Right kidney (tissue), 1 donor: ENCODE data around the gene RABGAP1L.
"Not testable (repeated sequence)": the region's sequence is repeated elsewhere in the genome, so short reads cannot be mapped to it uniquely, and the experiment has no call there.

Experiments used
- DNase-seq: peaks from one replicate; pipeline ENCODE4 v3.0.0-alpha.2; 2016

Gene RABGAP1L

DNA sequence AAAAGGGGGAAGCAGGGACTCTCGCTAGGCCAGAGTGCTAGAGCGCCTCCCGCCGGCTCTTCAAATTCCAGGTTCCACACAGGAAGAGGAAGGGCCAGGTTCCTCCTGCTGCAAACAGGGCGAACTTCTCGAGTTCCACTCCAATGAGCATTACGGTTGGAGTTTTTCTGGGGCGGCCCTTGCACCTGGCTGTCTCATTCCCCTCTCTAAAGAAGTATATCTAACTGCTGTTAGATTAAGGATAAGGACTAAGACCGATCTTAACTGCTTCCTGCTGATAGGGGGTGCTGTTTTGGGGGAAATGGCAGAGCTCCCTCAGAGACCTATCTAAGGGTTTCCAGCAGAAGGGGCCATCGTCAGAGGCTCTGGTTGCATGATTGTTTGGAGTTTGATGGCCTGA, 138.0 kb downstream of the RABGAP1L start:
- no peak for DNase-seq

DNA sequence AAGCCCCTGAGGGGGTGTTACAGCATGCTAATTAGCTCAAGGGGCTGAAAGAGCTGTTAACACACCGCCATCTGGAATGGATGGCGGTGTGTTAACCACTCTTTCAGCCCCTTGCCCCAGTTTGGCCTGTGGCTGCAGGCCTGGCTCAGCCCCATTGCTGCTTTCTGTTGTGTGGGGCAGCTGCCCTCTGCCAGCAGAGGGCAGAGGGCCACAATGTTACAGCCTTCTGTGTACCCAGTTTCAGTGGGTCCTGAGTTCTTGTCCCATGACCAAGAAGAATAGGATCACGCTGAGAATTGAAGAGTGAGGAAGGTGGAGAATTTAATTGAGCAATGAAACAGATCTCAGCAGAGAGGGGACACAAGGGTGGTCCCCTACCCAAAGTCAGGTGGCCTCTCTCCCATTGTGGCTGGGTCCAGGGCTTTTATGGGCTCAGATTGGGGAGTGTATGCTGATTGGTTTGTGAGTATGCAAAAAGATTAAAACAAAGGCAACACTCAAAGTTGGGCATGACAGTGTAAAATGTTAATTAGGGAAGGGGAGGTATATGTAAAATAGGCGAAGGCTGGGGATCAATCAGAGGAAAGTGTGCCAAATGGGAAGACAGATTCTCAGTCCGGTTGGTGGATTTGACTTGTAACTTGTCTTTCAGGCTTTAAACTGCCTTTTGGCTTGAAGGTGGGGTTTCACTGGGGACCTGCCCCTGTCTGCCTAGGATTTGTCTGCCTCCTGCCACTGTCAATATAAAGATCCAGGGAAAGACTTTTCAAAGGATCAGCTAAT, 142.2 kb downstream of the RABGAP1L start:
- DNase-seq: no peak

DNA sequence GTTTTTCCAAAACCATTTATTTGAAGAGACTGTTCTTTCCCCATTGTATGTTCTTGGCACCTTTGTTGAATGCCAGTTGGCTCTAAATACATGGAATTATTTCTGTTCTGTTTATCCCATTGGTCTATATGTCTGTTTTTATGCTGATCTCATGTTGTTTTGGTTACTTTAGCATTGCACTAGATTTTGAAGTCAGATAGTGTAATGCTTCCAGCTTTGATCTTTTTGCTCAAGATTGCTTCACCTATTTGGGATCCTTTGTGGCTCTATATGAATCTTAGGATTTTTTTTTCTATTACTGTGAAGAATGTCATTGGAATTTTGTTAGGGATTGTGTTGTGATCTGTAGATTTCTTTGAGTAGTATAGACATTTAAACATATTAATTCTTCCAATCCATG, 149.3 kb downstream of the RABGAP1L start:
- DNase-seq: no peak

- no peak for DNase-seq
Measured at GRCh38 chr1:174309490-174309889, 150.2 kb downstream of the RABGAP1L start.

DNA sequence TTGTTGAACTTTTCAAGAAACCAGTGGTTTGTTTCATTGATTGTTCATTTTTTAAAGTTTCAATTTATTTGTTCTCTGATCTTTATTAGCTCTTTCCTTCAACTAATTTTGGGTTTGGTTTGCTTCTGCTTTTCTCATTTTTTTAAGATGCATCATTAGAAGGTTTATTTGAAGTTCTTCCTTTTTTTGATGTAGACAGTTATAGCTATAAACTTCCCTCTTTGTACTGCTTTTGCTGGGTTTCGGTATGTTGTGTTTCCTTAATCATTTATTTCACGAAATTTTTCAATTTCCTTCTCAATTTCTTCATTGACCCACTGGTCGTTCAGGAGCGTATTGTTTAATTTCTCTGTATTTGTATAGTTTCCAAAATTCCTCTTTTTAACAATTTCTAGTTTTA, 155.1 kb downstream of the RABGAP1L start:
- DNase-seq: no peak

GRCh38 chr1:174315239-174315638, 155.9 kb downstream of the RABGAP1L start:
- no peak for DNase-seq

DNA sequence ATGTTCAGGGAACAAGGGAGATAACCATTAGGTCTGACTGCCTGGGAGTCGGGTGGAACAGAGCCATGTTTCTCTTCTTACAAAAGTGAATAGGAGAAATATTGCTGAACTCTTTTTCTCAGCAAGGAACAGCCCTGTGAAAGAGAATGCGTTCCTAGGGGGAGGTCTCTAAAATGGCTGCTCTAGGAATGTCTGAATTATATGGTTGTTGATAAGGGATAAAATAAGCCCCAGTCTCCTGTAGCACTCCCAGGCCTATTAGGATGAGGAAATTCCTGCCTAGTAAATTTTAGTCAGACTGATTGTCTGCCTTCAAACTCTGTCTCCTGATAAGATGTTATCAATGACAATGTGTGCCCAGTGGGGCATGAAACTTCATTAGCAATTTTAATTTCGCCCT, 161.6 kb downstream of the RABGAP1L start:
- not testable (repeated sequence) for DNase-seq

GRCh38 chr1:174322202-174322862, 163.0 kb downstream of the RABGAP1L start:
- DNase-seq: no peak

DNA sequence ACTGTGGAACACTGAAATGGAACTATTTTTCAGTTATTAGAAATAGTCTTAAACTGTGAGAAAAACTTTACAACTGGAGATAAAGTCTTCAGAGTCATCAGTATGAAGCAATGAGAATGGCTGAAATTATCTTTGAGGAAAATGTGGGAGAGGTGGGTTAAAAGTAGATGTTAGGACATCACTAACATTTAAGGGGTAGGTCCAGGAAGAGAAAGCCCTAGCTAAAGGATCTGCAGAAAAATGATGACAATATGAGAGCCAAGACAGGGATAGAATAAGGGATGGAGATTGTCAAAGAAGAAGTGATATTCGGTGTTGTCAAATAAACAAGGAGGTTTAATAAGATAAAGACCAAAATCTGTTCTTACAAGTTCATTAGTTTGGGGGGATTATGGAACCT, 165.2 kb downstream of the RABGAP1L start:
- DNase-seq: no peak

DNA sequence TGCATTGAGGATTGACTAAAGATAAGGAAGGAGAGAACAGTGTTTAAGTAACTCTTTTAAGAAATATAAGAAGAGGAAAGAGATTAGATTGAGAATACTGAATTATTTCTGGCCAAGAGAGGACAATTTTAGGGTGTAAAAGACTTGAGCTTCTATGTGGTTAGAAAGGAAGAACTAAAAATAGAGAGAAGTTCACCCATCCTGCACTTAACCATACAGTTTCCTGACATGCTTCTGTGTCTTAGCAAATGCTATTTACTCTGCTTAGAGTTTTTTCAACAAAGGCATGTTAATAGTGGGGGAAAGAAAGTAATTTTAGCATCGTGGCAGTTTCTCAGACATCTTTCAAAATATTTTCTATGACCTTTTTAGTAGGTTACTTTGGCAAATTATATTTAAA, 165.6 kb downstream of the RABGAP1L start:
- no peak for DNase-seq

DNA sequence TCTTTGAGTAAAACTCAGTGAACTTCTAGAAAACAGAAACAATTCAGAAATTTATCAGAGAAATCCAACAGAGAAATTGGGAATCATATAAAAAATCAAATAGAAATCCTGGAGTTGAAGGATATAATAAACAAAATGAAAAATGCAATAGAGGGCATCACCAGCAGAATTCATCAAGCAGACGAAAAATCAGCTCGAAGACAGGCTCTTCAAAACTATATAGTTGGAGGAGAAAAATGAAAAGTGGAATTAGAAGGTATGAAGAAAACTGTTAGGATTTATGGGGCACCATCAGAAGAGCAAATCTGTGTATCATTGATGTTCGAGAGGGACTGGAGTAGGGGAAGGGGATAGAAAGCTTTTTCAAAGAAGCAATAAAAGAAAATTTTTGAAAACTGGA, 167.0 kb downstream of the RABGAP1L start:
- DNase-seq: no peak

DNA sequence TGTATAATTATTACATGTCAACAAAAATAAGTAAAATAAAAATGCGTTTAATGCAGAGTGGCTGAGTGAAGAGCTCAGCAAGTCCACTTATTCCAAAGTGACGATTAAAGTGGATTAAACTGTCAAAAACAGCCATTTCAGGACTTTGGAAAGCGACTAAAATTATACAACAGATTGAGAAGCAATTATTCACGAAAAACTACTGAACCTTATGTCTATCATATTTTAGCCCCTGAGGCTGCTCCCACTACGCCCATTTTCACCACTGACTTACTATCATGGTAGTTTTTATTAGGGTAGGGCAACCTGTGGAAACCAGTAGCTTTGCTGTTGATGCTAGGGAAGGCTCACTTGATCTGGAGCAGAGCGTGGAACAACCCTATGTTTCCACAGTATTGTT, 174.1 kb downstream of the RABGAP1L start:
- no peak for DNase-seq

- no peak for DNase-seq
Measured at GRCh38 chr1:174337000-174337681, 177.8 kb downstream of the RABGAP1L start.

DNA sequence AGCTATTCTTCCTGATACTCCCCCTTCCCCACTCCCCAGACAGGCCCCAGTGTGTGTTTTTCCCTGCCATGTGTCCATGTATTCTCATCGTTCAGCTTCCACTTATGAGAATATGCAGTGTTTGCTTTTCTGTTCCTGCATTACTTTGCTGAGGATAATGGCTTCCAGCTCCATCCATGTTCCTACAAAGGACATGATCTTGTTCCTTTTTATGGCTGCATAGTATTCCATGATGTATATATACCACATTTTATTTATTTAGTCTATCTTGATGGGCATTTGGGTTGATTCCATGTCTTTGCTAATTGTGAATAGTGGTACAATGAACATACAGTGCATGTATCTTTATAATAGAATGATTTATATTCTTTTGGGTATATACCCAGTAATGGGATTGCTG, 181.1 kb downstream of the RABGAP1L start:
- not testable (repeated sequence) for DNase-seq

- no peak for DNase-seq
Measured at GRCh38 chr1:174344162-174344561, 184.8 kb downstream of the RABGAP1L start.

DNA sequence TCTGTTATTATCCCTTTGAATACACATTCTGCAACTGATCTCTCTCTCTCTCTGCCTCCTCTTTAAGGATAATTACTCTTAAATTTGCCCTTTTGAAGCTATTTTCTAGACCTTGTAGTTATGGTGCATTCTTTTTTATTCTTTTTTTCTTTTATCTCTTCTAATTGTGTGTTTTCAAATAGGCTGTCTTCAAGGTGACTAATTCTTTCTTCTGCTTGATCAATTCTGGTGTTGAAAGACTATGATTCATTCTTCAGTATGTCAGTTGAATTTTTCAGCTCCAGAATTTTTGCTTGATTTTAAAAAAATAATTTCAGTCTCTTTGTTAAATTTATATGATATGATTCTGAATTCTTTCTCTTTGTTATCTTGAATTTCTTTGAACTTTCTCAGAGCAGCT, 192.8 kb downstream of the RABGAP1L start:
- DNase-seq: no peak

DNA sequence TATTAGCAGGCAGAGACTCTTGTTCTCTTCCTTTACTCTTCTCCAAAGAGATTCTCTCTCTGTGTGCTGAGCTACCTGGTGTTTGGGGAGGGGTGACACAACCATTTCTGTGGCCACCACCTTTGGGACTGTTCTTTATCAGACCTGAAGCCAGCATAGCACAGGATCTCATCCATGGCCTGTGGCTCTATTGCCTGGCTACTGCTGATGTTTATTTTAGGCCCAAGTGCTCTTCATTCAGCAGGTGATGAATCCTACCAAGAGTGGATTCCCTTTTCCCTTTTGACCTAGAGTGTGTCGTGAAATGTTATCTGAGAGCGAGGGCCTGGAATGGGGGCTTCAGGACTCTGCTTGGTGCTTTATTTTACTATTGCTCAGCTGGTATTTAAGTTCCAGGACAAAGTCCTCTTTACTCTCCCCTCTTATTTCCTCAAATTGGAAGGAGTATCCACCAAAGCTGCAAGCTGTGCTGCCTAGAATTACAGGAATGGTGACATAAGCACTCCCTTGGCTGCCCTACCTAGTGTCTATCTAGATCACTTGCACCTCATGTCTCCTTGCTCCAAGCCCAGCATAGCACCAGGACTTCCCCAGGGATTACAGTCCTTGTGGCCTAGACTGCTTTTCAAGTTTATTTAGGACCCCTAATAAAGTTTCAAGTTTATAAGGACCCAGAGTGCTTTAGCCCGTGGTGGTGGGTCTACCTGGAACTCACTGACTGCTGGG, 193.7 kb downstream of the RABGAP1L start:
- DNase-seq: no peak

- no peak for DNase-seq
Measured at GRCh38 chr1:174358344-174358743, 199.0 kb downstream of the RABGAP1L start.

- no peak for DNase-seq
Measured at GRCh38 chr1:174358786-174359453, 199.6 kb downstream of the RABGAP1L start.

- no peak for DNase-seq
Measured at GRCh38 chr1:174359454-174359805, 200.1 kb downstream of the RABGAP1L start.

GRCh38 chr1:174364996-174365736, 205.8 kb downstream of the RABGAP1L start:
- no peak for DNase-seq

- no peak for DNase-seq
Measured at GRCh38 chr1:174366946-174367345, 207.6 kb downstream of the RABGAP1L start.
